GM19035 (cell line): Measurements from ENCODE around the gene STRN4.
A peak's percentile ranks its signal among the peaks of the same experiment; 100 is the strongest.

Experiments used
- ATAC-seq: cut with Tn5 transposase; IDR thresholded peaks from one replicate; pipeline ENCODE4 v1.9.1; 2021; ENCODE audit not compliant: unreplicated experiment

STRN4 gene

DNA sequence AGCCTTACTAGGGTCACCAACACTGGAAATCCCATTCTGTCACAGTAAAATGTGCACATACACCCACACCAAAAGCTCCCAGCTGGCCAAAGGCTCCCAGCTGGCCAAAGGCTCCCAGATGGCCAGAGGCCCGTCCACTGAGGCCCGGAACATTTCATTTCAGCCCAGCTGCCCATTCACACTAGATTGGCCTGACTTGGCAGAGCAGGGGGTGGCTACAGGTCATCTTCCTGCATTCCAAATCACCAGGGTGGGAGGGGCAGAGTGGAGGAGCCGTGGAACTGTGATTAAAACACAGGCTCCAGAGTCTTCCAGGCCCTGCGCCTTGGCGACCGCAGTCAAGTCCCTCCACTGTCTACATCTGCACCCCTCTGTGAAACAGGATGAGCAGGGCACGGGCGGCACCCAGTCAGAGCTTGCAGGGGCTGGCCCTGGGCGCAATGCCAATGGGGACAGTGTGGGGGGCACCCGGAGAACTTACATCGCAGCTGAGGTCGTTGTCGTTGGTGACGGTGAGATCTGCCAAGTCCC, 19.2 kb downstream of the STRN4 start:
- ATAC-seq = no peak

DNA sequence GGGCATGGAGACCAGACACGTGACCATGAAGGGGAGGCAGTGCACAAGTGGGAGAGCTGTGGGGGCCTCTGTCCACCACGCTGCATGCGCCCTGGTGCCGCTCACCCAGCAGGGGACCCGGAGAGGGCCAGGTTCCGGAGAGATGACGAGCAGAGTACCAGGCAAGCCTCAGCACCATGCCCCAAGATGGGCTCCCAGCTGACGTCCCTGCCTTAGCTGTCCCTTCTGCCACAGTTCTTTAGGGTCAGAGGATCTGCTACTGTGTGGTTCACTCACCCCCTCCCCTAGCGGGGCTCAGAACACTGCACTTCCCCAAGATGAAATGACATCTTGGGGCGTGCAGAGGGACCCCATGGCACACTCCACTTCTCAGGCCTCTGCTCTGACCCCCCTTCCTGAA, 19.7 kb downstream of the STRN4 start:
- ATAC-seq = no peak

DNA sequence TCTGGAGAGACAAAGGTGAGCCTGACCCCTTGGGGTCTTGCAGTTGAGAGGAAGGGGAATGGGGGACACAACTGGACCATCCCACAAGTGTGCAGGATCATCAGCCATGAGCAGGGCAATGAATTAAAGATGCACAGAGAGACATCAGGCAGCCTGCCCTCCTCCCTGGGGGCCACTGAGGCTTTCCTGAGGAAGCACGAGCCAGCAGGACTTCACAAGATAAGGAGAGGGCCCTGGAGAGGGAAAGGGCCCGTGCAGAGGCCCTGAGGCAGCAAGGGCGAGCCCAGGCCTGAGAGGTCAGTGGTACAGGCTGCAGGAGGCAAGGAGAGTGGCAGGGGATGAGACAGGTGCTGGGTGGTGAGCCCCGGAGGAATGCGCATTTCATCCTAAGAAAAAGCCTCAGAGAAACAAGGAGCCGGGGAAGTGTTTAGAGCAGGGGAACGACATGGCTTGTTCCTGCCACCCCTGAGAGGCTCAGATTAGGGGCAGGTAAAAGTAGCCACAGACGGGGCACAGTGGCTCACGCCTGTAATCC, 20.3 kb downstream of the STRN4 start:
- ATAC-seq = no peak

DNA sequence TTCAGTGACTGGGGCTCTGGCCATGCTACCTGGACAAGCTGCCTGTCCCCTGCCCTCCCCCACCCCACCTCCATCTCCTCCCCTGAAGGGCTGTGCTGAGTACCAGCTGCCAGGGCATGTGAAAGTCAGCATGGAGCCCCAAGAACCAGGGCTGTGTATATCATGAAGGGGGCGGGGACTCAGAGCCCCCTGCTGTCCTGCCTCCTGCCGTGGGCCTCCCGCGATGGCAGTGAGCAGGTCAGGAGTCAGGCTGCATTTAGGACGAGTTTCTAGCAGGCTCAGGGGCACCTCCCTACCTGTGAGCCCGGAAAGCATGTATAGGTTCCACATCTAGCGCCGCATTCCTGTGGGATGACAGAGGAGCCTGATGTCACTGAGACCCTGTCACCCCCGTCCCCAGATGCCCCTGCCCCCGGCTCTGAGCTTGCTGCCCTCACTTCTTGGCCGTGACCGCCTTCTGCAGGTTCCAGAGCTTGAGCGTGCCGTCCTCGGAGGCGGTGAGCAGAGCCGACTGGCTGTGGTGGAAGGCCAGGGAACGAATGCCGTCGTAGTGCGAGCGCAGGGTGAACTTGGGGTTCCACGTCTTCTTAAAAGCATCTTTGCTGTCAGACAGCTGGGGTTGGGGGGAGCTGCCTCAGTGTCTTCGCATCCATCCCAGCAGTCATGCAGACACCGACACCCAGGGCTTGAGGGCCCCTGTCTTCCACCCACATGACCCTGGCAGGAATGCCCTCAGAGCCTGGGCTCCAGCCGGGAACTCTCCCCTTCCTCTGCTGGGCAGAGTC, 21.0 kb downstream of the STRN4 start:
- ATAC-seq = no peak

DNA sequence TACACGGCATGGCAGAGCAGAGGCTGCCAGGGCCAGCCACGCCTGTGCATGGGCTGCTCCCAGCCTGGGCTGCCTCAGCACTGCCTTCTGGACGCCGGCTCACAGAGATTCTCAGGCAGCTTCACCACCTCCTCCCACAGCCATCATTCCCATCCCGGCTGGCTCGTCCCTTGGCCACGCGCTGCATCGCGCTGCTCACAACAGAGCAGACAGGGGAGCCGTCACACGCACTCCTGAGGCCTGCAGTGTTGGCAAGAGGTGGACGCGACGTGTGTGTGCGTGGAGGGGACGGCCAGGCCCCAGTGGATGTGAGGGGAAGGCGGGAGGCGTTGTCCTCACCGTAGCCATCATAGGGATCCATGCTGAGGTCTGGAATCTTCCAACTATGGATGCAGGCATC, 21.8 kb downstream of the STRN4 start:
- ATAC-seq = no peak

DNA sequence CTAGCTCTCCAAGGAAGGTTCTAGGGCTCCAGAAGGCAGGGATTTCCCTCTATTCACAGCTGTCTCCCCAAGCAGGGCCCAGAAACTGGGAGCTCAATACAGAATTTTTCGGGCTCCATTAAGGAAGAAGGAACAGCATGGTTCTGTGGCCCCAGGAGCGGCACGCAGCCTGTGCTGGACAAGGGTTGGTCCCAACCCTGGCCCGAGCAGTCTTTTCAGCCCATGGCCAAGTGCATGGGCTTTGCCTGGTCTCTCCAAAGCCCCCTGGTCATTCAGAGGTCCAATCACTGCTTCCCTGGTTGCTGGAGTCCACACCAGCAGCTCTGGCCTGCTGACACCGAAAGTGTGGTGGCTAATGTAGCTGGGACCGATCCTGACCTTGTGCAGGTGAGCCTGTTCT, 22.8 kb downstream of the STRN4 start:
- no peak for ATAC-seq

DNA sequence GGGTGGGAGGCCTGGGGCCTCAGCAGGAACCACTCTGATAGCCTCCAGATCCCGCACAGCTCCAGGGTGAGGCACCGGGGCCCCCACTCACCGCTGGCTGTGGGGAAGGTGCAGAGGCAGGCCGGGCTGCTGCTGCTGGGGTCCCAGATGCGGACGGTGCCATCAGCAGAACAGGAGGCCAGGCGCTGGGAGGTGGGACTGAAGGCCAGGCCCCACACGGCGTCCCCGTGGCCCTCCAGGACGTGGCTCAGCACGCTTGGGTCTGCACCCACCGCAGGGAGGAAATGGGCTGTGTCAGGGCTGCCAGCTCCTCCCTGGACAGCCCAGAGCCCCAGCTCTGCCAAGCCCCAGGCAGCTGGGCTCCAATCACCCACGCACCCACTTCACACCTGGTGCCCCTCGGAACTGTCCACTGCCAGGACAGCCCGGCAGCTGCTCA, 23.2 kb downstream of the STRN4 start:
- no peak for ATAC-seq

DNA sequence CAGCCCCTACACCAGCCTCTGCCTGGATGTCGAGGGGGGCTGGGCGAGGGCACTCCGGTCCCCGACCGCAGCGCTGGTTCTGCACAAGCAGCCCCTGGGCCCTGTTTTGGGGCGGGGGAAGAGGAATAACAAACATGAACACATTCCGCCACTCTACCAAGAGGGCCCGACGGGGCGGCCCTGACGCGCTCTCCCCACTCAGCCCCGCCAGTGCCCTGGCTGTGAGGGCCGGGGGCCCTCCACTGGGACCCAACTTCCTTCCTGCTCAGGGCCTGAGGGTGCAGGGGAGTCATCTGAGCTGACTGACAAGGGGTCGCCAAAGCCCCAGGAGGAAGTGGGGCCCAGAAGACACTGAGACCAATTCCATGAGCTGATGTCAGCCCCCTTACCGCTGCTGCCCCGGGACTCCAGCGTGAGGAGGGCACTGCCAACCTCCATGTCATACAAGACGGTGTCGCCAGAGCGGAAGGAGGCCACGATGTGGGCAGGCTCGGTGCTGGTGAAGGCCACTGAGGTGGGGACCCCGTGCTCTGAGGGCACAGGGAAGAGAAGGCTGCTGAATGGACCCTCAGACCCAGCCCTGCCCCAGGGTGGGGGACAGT, 23.7 kb downstream of the STRN4 start:
- ATAC-seq = no peak

DNA sequence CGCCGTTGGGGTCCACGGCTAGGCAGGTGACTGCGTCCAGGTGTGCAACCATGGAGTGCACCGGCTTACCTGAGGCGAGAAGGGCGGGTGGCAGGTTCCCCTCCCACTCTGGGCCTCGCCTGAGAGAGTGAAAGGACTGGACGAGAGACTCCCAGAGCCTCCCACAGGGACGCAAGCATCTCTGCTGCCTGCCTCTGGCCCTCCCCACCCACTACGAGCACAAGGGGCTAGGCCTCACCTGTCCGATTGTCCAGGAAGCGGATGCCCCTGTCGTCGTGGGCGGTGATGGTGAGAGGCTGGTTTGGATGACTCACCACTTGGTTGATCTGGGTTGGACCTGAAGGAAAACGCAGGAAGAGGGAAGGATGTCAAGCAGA, 24.3 kb downstream of the STRN4 start:
- ATAC-seq = no peak

DNA sequence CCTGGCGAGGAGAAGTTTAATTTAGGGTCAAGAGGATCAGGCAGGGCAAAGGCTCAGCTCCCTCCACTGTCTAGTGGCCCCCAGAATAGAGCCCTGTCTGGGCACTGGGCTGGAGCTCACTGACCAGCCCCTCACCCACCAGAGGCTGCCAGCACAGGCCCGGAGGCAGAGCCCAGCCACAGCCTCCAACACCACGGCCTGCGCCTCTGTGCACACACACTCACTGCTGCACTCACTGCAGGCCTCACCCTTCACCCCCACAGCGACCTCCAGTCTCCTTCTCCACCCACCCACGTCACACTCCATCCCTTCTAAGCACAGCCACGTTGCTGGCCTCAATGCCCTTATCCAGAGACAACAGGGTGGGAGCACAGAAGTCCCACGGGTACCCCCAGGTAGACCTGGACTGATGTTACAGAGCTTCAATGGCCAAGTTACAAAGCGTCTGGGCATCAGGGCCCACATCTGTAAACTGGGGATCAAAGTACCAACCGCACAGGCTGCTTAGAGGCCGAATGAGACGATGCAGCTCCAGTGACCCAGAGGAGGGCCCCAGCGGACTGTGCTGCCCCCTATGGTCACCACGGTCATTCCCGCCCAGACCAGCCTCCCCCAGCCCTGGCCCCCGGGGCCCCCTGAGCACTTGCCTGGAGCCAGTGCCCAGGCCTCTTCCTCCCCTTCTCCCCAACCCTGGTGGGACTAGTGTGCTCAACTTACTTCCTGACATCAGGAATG, 24.8 kb downstream of the STRN4 start:
- no peak for ATAC-seq

DNA sequence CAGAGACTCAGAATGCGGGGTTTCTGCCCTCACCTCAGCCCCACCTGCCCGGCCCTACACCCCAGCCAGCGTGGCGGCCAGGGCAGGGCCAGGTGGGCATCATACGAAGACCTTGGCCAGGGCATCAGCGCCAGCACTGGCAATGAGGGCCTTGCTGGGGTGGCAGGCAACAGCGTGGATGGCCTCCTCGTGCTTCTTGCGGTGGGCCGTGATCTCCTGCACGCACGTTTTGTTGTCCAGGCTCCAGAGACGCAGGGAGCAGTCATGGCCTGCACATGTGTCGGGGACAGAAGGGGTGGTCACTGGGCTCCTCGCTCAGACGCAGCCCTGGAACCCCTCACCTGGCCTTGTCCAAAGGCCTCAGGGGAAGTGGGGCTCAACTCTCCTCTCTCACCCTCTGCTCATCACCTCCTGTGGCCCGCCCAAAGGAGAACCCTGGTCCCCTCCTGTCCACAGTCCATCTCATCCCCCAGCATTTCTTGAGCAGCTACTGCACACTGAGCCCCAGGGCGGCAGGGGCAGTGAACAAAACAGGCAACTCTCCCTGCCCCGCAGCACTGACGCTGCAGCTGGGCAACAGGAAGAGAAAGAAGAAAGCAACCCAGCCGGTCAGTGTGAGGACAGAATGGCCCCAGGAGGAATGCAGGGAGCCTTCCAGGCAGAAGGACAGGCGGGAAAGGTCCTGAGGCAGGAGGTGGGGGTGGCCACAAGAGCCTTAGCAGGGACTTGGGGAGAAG, 25.6 kb downstream of the STRN4 start:
- ATAC-seq = no peak

DNA sequence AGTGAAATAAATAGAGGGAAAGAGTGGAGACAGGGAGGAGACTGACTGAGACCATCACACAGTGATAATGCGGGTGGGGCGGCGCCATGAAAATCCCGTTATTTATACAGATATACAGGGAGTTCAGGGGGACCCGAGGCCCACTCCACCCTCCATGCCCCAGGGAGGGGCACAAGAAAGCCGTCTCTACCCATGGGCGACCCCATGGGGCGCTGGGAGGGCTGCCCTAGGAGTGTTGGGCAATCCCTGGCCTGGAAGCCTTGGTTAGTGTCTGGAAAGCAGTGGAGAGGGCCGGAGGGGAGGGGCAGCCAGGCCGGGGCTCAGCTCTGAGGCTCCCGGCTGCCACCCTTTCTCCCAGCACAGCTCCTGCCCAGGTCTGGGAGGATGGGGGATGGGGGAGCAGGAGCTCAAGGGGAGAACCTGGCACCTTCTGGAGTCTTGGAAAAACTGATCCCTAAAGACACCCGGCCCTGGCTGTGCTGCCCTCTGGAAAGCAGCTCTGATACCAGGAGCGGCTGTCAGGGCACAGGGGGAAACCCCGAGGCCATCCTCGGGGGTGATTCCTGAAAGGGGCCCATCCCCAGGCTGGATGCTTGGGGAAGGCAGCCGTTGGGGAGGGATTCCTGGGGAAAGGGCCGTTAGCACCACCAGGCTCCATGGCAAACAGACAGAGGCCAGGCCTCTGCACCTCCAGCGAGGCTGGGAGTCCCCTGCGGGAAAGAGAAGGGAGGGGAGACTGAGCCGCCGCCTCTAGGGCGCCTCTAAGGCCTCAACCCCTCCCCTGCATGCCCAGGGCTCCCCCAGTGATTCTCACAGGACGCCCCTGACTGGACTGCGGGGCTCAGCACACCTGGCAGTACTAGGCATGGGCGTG, 26.4 kb downstream of the STRN4 start:
- ATAC-seq = no peak

DNA sequence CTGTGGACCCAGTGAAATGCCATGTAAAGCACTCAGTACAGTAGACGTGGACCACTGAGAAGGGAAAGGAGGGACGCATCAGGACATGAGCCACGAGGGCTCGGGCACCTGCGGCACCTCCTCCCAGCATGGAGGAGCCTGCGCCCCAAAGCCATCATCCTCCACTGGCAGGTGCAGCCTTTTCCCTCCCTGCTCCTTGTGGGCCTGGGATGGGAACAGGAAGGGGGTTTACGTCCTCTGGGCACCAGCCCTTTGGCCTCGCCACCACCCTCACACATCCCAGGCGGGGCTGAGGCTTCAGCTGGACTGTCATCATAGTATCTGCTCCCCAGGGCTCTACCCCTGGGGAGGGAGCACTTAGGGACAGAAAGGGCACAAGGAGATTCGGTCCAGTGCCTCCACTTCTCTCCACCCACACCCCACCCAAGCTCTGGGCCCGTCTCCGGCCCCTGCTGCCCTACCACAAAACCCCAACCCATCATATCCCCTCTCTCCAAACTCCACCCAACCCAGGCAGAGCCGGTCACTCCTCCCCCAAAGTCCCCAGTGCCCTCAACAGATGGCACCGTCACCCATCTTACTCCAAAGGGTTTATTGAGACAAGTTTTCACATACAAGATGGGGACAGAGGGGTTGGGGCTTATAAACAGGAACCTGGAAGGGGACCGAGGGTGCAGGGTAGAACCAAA, 27.2 kb downstream of the STRN4 start:
- peak; percentile 20 for ATAC-seq

DNA sequence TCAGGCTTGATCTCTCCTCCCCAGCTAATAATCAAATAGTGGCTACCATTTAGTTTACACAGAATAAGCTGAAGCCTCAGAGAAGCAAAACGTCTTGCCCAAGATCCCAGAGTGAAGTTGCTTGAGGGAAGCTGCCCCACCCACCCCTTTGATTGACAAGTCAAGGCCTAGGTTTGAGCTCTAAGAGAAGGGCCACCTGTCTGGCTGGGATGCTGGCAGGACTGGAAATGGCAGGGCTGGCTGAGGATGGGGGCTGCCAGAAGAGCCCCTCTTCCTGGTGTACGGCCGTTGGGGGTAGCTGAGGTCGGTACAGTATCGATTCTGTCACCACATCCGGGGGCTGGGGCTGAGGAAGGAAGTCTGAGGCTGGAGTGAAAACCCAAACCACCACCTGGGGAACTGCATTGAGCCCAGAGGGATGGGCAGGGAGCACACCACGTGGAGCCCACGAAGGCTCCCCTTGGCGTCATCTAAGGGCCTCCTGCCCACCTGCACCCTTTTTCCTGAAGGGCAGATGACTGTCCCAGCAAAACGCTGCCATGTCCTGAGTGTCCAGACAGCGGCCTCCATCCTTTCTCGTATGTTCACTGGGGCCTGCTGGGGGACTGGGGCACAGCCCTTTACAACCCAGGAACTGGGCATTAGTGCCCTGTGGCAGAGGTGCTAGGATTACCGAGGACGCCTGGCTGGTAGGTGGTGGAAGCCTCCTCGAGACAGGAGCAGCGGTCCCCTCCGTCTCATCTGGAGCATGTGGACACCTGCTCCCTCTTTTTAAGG, 27.9 kb downstream of the STRN4 start:
- ATAC-seq = no peak

DNA sequence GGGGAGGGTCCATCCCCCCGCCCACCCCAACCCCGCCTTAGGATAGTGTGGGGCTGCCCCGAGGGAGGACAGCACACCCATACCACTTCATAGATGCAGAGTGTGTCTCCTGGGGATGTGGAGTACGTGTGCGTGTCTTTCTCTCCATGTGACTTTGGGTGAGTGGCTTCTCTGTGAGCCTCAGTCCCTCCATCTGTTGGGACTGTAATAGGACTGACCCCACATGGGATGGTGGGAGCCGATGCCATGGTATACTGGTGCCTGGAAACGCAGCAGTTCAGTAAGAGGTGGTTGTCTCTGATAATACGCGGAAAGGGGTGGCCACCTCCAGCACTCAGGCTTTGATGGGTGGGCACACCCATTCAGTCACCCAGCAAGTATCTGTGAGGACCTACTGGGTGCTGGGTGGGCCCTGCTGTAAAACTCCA, 28.5 kb downstream of the STRN4 start:
- ATAC-seq = no peak

DNA sequence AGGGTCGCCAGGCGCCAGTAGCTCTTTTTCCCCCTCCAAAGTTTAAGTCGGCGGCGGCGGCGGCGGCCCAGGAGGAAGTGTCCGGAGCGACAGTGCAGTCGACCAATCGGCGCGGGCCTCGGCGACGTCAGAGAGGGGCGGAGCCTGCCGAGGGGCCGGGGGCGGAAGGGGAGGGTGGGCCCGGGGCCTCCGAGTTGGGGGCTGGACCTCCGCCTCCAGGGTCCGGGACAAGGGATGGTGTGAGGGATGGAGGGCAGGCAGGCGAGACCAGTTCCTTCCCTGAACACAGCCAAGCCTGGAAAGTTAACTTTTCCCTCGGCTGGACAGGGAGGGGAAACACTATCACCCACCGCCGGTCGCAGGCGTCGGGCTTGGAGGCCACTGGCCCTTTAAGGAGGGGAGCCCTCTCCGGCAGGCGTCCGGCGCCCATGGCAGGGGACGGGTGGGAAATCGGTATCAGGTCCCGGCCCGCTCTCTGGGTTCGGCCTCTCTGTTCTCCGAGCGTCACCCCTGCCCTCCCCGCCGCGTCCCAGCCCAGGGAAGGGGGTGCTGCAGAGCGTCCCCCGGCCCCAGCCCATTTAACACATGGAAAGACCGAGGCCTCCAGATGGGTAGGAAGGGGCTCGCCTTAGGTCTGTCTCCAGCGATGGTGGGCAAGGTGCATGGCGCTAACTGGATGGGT, 29.1 kb downstream of the STRN4 start, which contains the start of gene PRKD2:
PRKD2 (minus strand) TSS at position 81 of the 682 bp plus-strand sequence. CDS start 744 bp downstream, outside the sequence.
- ATAC-seq = peak; percentile 38

DNA sequence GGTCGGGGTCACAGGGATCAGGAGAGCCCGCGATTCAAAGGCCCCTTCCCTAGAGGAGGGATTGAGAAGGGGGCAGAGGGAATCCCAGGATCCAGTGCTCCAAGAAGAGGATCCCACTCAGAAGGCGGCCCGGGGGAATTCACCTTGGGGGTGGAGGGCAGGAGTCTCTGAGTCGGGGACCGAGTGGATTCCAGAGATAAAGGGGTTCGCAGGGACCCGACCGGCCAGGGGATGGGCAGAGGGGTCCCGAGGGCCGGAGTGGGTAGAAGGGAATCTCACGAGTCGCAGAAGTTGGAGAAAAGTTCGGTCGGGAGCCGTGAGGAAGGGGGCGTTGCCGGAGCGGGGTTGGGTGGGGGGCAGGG, 29.6 kb downstream of the STRN4 start:
- no peak for ATAC-seq
